Measurements from ENCODE around the gene SULT1C3.
A peak's percentile ranks its signal among the peaks of the same experiment; 100 is the strongest.
"Not testable (repeated sequence)": the region's sequence is repeated elsewhere in the genome, so short reads cannot be mapped to it uniquely, and the experiment has no call there.

SULT1C3 gene

GRCh38 chr2:108244667-108245414 is 5.1 kb downstream of the SULT1C3 start:
- DNase-seq: no peak

- DNase-seq: no peak
Observed at GRCh38 chr2:108253106-108253505, 13.3 kb downstream of the SULT1C3 start.

GRCh38 chr2:108257757-108258331 is 18.1 kb downstream of the SULT1C3 start:
- DNase-seq: peak; percentile 12

- no peak for DNase-seq
Observed at GRCh38 chr2:108260773-108261172, 21.0 kb downstream of the SULT1C3 start.

- DNase-seq: no peak
Observed at GRCh38 chr2:108262036-108262435, 22.3 kb downstream of the SULT1C3 start.

GRCh38 chr2:108263401-108263800 is 23.6 kb downstream of the SULT1C3 start:
- DNase-seq: no peak

GRCh38 chr2:108266218-108266617 is 26.4 kb downstream of the SULT1C3 start:
- DNase-seq: no peak

GRCh38 chr2:108267101-108267500 is 27.3 kb downstream of the SULT1C3 start:
- peak; percentile 45 for DNase-seq

GRCh38 chr2:108268001-108268400 is 28.2 kb downstream of the SULT1C3 start:
- DNase-seq: peak; percentile 59

- no peak for DNase-seq
Observed at GRCh38 chr2:108270346-108270745, 30.6 kb downstream of the SULT1C3 start.

GRCh38 chr2:108270768-108271506 is 31.2 kb downstream of the SULT1C3 start:
- no peak for DNase-seq

GRCh38 chr2:108271691-108272253 is 32.0 kb downstream of the SULT1C3 start:
- peak; percentile 90 for DNase-seq

GRCh38 chr2:108278631-108279030 is 38.9 kb downstream of the SULT1C3 start:
- peak; percentile 27 for DNase-seq

- no peak for DNase-seq
Observed at GRCh38 chr2:108279468-108279867, 39.7 kb downstream of the SULT1C3 start.

GRCh38 chr2:108280466-108280865 is 40.7 kb downstream of the SULT1C3 start:
- DNase-seq: no peak

- DNase-seq: not testable (repeated sequence)
Observed at GRCh38 chr2:108284566-108284965, 44.8 kb downstream of the SULT1C3 start.

GRCh38 chr2:108285616-108286015 is 45.8 kb downstream of the SULT1C3 start:
- no peak for DNase-seq

GRCh38 chr2:108287169-108287568 is 47.4 kb downstream of the SULT1C3 start:
- no peak for DNase-seq

GRCh38 chr2:108288534-108289106 is 48.9 kb downstream of the SULT1C3 start, which contains the start of gene SULT1C2:
TSS of gene SULT1C2 (plus strand) at chr2:108288895. CDS start at chr2:108293668, 4,773 bp downstream.
- DNase-seq: no peak

GRCh38 chr2:108293850-108294249 is 54.1 kb downstream of the SULT1C3 start:
- DNase-seq: no peak

- peak; percentile 79 for DNase-seq
Observed at GRCh38 chr2:108297436-108298141, 57.8 kb downstream of the SULT1C3 start.

GRCh38 chr2:108301558-108301957 is 61.8 kb downstream of the SULT1C3 start:
- no peak for DNase-seq

Data from fibroblast of skin of back (primary cell).